GM06990 (cell line): ENCODE results near the gene FAM120A.

Experiments used
- DNase-seq: peaks from one replicate; pipeline ENCODE4 v3.0.0-alpha.2; 2011; ENCODE audit not compliant: insufficient read length; ENCODE audit errors: extremely low read depth
- H3K27me3 ChIP-seq: replicated peaks from 2 replicates; pipeline ENCODE4 v1.6.0; 2011; ENCODE audit warnings: low read length; ENCODE audit not compliant: control insufficient read depth, insufficient read depth
- H3K36me3 ChIP-seq: 2 replicates; pipeline ENCODE4 v1.5.1; 2011; ENCODE audit warnings: low read length; ENCODE audit not compliant: control insufficient read depth, insufficient read depth
- H3K4me3 ChIP-seq: replicated peaks from 2 replicates; pipeline ENCODE4 v1.5.1; 2011; ENCODE audit warnings: low read depth, mild to moderate bottlenecking, control low read depth, low read length
- TF ChIP-seq, protein P1 (sequence below): IDR thresholded peaks from 2 replicates; pipeline ENCODE4 v1.5.1; 2011; ENCODE audit warnings: low read length, control low read depth, mild to moderate bottlenecking, inconsistent platforms; ENCODE audit not compliant: insufficient read depth, poor library complexity, severe bottlenecking

FAM120A gene

DNA sequence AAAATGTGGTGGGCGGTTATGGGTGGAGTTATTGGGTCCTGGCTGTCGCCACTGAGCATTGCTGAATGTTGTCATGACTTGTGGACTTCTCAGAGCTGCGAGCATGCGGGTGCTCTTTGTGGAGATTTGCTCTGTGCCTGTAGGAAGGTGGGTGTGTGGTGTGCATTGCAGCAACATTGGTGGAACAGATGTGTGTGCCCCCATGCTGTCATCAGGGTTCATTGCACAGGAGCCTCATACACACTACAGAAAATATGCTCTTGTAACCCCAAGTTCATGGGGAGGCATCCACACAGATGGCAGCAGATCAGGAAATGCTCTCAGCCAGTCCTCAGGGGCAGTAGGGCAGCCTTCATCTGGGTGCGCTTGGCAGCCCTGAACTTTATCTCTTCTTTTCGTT is 69.0 kb downstream of the FAM120A start:
- peaks cover 20% of the 10 kb centered on the region for H3K36me3 ChIP-seq
- TF ChIP-seq, protein P1, sequence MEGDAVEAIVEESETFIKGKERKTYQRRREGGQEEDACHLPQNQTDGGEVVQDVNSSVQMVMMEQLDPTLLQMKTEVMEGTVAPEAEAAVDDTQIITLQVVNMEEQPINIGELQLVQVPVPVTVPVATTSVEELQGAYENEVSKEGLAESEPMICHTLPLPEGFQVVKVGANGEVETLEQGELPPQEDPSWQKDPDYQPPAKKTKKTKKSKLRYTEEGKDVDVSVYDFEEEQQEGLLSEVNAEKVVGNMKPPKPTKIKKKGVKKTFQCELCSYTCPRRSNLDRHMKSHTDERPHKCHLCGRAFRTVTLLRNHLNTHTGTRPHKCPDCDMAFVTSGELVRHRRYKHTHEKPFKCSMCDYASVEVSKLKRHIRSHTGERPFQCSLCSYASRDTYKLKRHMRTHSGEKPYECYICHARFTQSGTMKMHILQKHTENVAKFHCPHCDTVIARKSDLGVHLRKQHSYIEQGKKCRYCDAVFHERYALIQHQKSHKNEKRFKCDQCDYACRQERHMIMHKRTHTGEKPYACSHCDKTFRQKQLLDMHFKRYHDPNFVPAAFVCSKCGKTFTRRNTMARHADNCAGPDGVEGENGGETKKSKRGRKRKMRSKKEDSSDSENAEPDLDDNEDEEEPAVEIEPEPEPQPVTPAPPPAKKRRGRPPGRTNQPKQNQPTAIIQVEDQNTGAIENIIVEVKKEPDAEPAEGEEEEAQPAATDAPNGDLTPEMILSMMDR, result peak; percentile 21

DNA sequence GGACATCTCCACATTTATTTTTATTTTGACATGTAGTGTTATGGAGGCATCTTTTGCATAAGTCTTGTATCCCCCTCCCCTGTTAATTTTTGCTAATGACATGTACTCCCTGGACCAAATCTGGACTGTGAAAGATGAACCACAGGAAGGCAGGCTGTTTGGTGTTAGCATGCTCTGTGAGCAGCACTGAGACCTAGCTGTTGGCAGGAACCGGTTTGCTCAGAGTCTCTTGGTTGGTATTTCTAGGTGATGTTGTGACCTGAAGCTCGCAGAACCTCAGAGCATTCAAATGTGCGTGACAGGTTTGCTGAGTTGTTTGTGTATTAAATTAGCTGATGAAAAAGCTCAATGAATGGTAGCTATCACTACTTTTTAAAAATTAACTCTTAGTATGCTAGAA is 71.3 kb downstream of the FAM120A start:
- no peaks in the 10 kb centered on the region for H3K27me3 ChIP-seq
- H3K36me3 ChIP-seq, result peaks cover 18% of the 10 kb centered on the region
- TF ChIP-seq, protein P1, result no peak
- no peak for DNase-seq
- H3K4me3 ChIP-seq, result no peak overlapping the region

More for the DNA sequence above, 69.0 kb downstream of the FAM120A start:
- DNase-seq, result no peak
- Histone ChIP-seq H3K27me3 (no peaks in the 10 kb centered on the region), H3K4me3 (no peak overlapping the region)

DNA sequence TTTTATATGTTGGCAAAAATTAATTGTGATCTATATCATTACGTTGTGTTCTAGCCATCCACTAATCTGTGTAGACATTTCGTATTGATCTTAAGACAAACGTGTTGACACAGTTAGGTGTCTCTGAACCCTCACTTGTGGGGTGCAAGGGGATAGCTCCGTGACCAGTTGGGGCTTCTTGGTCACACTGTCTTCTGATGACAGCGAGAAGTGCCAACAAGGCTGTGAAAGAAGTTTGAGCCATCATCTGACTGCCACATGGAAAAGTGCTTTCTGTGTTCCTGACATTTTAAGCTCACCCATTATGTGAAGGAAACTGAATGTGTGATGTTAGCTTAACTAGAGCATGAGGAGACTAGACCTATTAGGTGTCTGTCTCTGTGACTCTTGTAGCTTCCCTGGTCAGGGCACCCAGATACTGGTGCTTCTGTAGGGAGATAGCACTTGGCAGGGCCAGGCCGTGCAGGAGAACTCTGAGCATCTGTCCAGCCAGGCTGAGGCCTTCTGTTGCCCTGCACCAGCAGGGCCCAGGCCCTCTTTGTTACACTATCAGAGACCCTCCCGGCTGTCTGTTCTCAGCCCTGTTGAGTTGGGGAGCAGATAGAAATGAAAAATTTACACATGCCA is 72.1 kb downstream of the FAM120A start:
- no peak for DNase-seq
- Histone ChIP-seq H3K27me3 (no peaks in the 10 kb centered on the region), H3K36me3 (peaks cover 16% of the 10 kb centered on the region), H3K4me3 (no peak overlapping the region)
- TF ChIP-seq, protein P1, result no peak

DNA sequence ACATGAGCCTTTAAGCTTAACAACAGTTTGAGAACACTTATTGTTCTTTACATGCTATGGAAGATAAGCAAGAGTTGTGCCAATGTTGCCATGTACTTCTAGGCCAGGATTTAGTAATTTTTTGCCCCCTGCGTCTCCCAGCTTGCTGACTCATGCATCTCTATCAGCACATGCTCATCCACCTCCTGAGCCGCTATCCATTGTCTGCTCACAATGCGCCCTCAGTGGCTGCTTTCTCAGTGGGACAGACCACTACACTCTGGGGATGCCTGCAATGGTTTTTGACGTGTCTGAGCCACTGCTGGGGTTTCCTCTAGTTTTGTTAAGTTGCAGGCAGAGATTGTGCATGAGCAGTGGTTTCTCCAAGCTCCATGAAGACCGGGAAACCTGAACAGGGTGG is 74.0 kb downstream of the FAM120A start:
- H3K36me3 ChIP-seq, result peaks cover 19% of the 10 kb centered on the region
- TF ChIP-seq, protein P1, result no peak
- no peak overlapping the region for H3K4me3 ChIP-seq
- H3K27me3 ChIP-seq, result no peaks in the 10 kb centered on the region
- no peak for DNase-seq

DNA sequence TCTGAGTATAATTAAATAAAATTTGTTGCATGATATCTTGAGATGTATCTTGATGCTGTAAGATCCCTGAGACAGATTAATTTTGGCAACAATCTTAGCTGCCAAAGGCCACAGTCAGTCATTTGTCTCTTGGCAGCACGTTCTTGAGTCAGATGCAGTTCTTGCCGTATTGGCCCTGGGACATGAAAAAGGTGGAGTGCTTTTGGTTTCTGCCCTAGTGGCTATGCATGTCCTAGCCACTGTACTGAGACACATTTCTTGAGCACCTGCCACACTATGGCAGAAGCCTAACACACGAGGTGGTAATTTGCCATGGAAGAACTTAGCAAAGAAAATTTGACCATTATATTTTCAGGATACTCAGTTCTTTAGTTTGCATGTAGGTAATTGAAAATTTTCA is 79.9 kb downstream of the FAM120A start:
- TF ChIP-seq, protein P1, result no peak
- DNase-seq, result no peak

DNA sequence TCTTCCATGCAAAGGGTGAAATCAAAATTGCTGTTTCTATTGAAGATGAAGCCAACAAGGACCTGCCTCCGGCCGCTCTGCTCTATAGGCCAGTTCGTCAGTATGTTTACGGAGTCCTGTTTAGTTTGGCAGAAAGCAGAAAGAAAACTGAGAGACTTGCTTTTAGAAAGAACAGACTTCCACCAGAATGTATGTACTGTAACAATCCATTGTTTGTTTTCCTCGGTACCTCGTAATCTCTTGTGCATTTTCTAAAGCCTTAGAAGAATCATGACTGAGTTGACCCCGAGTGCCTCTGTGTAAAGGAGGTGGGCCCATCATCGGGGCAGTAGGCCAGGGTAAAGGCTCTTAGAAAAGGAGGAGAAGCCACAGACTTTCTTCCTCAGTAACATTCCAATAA is 80.7 kb downstream of the FAM120A start:
- DNase-seq, result no peak
- H3K36me3 ChIP-seq, result peaks cover 16% of the 10 kb centered on the region
- H3K27me3 ChIP-seq, result no peaks in the 10 kb centered on the region
- TF ChIP-seq, protein P1, result no peak
- H3K4me3 ChIP-seq, result no peak overlapping the region

More for the DNA sequence above, 79.9 kb downstream of the FAM120A start:
- peaks cover 14% of the 10 kb centered on the region for H3K36me3 ChIP-seq
- H3K27me3 ChIP-seq, result no peaks in the 10 kb centered on the region
- H3K4me3 ChIP-seq, result no peak overlapping the region
